Smooth muscle cell of bladder (primary cell): ENCODE results near the gene POLR1C. TPM values are rescaled to one million over a fixed set of nuclear protein-coding genes. Genes with fewer than 3 reads are reported as not detected.

Source experiments
- total RNA-seq: library from RNA; depleted of rRNA; stranded (reverse); fragments of >200 nt; gene quantifications from 2 replicates; pipeline ENCODE4 v1.2.3, GENCODE V29; 2014

POLR1C gene
- total RNA-seq, result 23.9 and 28.4 TPM in 2 replicates

DNA sequence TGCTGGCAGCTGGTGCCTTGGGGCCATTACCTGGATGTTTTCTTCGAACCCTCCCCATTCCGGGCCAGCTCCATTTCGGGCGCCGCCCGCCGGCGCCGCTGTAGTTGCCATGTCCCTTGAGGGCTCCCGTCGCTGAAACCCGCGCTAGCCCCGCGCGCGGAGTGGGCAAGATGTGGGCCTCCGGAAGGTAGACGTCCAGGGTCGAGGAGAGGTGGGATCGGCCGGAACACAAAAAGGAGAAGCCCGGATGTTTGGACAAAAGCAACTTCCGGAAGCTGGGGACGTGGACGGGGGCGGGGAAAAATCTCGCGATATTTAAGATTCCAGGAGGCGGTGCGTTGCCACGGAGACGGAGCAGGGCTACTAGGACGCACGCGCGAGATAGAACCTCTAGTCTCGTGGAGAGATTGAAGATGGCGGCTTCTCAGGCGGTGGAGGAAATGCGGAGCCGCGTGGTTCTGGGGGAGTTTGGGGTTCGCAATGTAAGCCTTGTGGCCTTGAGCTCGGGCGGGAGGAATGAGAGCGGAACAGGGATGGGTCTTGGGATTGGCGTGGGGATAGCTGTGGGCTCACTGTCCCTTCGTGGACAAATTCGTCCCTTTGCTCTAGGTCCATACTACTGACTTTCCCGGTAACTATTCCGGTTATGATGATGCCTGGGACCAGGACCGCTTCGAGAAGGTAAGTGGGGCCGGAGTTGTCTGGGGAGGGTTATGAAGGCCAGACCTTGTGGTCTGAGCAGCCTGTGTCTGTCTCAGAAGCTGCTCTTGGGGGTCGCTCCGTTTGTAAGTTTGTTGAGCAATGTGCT lies at the start of gene POLR1C, which contains the start of gene YIPF3:
POLR1C (plus strand) TSS at position 393 of the 808 bp plus-strand sequence; CDS start at position 414, 21 bp downstream.
YIPF3 (minus strand) TSS at position 230 of the 808 bp plus-strand sequence; CDS start at position 111, 119 bp downstream.

DNA sequence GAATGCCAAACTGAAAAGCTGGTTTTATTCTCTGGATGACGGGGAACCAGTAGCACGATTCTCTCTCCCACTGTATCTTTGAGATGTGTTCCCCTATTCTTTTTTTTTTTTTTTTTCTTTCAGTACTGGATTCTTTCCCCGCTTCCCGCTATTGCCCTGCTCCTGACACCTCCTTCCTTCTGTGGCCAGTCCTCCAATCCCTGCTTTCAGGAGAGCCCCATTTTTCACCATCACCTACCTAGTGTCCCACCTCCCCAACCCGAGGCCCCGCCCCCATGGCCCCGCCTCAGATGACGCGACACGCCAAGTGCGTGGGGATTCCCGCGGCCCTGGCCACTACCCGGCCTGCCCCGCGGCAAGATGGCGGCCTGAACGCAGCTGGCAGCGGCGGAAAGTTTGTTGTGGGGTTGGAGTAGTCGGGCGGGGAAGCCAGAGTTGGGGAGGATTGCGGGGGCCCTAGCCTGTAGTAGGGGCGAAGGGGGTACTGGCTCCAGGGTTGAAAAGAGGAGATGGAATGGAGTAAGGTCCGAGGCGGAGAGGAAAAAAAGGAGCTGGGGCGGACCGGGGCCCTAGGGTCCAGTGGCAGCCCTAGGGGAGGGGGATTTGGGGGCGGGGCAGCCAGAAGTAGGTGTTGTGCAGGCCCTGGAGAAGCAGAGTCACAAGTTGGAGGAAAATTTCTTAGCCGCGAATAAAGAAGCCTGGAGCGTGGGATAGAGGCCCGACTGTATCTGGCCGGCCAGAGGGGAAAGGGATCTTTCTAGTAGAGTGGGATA lies 39.5 kb upstream of the POLR1C start, which contains the start of gene TJAP1:
TJAP1 (plus strand) TSS at position 336 of the 773 bp plus-strand sequence. CDS start 21,432 bp downstream, outside the sequence.

GRCh38 chr6:43509984-43510826 lies 6.7 kb upstream of the POLR1C start, which contains the start of gene LRRC73:
Gene LRRC73 (minus strand): TSS chr6:43510346. CDS start chr6:43509785, 561 bp downstream.

Other genes starting within 250 kb of the POLR1C start
- gene SLC22A7, start 218.8 kb upstream of the POLR1C start, total RNA-seq, result not detected in 2 replicates
- gene CRIP3, start 208.3 kb upstream of the POLR1C start, total RNA-seq, result 0.18 TPM in 1 of 2 replicates, not detected in the other
- 3.4 and 4.5 TPM in 2 replicates for gene ZNF318, start 147.4 kb upstream of the POLR1C start, total RNA-seq
- 16.5 and 17.3 TPM in 2 replicates for gene ABCC10, start 89.5 kb upstream of the POLR1C start, total RNA-seq
- gene DLK2, start 61.5 kb upstream of the POLR1C start, total RNA-seq, result 0.28 and 0.37 TPM in 2 replicates
- gene TJAP1, start 39.5 kb upstream of the POLR1C start, total RNA-seq, result 7.4 and 9.3 TPM in 2 replicates
- 0.28 and 0.65 TPM in 2 replicates for gene LRRC73, start 6.7 kb upstream of the POLR1C start, total RNA-seq
- gene YIPF3, start 163 bp upstream of the POLR1C start, total RNA-seq, result 120 and 141 TPM in 2 replicates
- 15.6 and 19.1 TPM in 2 replicates for gene XPO5, start 58.9 kb downstream of the POLR1C start, total RNA-seq
- 16.4 and 21.5 TPM in 2 replicates for gene POLH, start 59.1 kb downstream of the POLR1C start, total RNA-seq
- gene GTPBP2, start 112.2 kb downstream of the POLR1C start, total RNA-seq, result 49.7 and 65.1 TPM in 2 replicates
- 15.8 and 17.9 TPM in 2 replicates for gene MAD2L1BP, start 118.8 kb downstream of the POLR1C start, total RNA-seq
- 0.85 and 1.0 TPM in 2 replicates for gene RSPH9, start 127.9 kb downstream of the POLR1C start, total RNA-seq
- 35.8 and 46.6 TPM in 2 replicates for gene MRPS18A, start 170.7 kb downstream of the POLR1C start, total RNA-seq